T-cell (primary cell): Measurements from ENCODE around the gene MAML1. TPM values are rescaled to one million over a fixed set of nuclear protein-coding genes. Genes with fewer than 3 reads are reported as not detected.

ENCODE experiments used
- ATAC-seq, 4 experiments: fragments of 200-7000 bp in 3 of 4; fragments of 150-1000 bp in 1 of 4; cut with Tn5 transposase; replicated peaks in 1 of 4; 1 replicate in 3 of 4; 2 replicates in 1 of 4; pipeline ENCODE4 v1.10.0; 2021; ENCODE audit warnings: moderate library complexity in 3 of 4, mild to moderate bottlenecking in 2 of 4, moderate number of reproducible peaks in 1 of 4
- CTCF ChIA-PET, 2 donors: fragments of 300-600 bp; sonication (Branson Sonifier 250); formaldehyde crosslinking; loops; one replicate each; lab custom pipeline; 2022; ENCODE audit warnings: antibody characterized with exemption in 2 of 2; lab: Charles Lee
- POLR2A ChIA-PET, 2 donors: fragments of 300-600 bp; sonication (Branson Sonifier 250); formaldehyde crosslinking; loops; one replicate each; lab custom pipeline; 2022; ENCODE audit warnings: antibody characterized with exemption in 2 of 2; lab: Charles Lee
- DNase-seq, 35 experiments: peaks; one replicate each; pipeline versions ENCODE4 v3.0.0 to v3.0.0-alpha.2; 2013 to 2023
- H3K27ac ChIP-seq: one replicate; pipeline ENCODE4 v1.5.1; 2013; ENCODE audit warnings: low read length
- H3K27me3 ChIP-seq, 2 experiments: replicated peaks in 1 of 2; 1 replicate in 1 of 2; 2 replicates in 1 of 2; pipeline versions ENCODE4 v1.6.1 to v1.7.0; 2013; ENCODE audit warnings: low read length in 1 of 2, mixed read lengths in 1 of 2; ENCODE audit not compliant: control insufficient read depth in 2 of 2, insufficient read depth in 2 of 2; ENCODE audit errors: extremely low read depth in 1 of 2
- H3K36me3 ChIP-seq, 2 donors: 1 replicate in 1 of 2; 2 replicates in 1 of 2; pipeline versions ENCODE4 v1.6.1 to v1.7.0; 2013; ENCODE audit warnings: low read length in 1 of 2; ENCODE audit not compliant: control insufficient read depth in 2 of 2, insufficient read depth in 1 of 2; ENCODE audit errors: extremely low read depth in 1 of 2
- H3K4me1 ChIP-seq, 2 experiments: 1 replicate in 1 of 2; 2 replicates in 1 of 2; pipeline versions ENCODE4 v1.6.1 to v1.7.0; 2013; ENCODE audit warnings: low read length in 2 of 2, mixed read lengths in 1 of 2; ENCODE audit not compliant: insufficient read depth in 2 of 2, control insufficient read depth in 1 of 2; ENCODE audit errors: extremely low read depth in 1 of 2
- H3K4me3 ChIP-seq, 2 donors: 1 replicate in 1 of 2; 2 replicates in 1 of 2; pipeline versions ENCODE4 v1.5.1 to v1.7.0; 2013; ENCODE audit warnings: mild to moderate bottlenecking in 2 of 2, low read length in 1 of 2, moderate library complexity in 1 of 2; ENCODE audit not compliant: control insufficient read depth in 1 of 2; ENCODE audit errors: extremely low read depth in 1 of 2
- H3K9me3 ChIP-seq: 2 replicates; pipeline ENCODE4 v1.7.0; 2013
- H3K27ac Mint-ChIP-seq, 2 donors: one replicate each; pipeline ENCODE4 v1.8.0; 2020 to 2021; ENCODE audit warnings: mild to moderate bottlenecking in 2 of 2, mixed read lengths in 2 of 2
- H3K27me3 Mint-ChIP-seq, 2 donors: one replicate each; pipeline ENCODE4 v1.8.0; 2021 to 2022; ENCODE audit warnings: mixed read lengths in 2 of 2
- H3K36me3 Mint-ChIP-seq: one replicate; pipeline ENCODE4 v1.8.0; 2021; ENCODE audit warnings: mixed read lengths
- H3K4me1 Mint-ChIP-seq, 3 donors: one replicate each; pipeline ENCODE4 v1.8.0; 2020 to 2022; ENCODE audit warnings: mixed read lengths in 3 of 3, mild to moderate bottlenecking in 1 of 3
- H3K4me3 Mint-ChIP-seq, 3 donors: one replicate each; pipeline ENCODE4 v1.8.0; 2020 to 2022; ENCODE audit warnings: mild to moderate bottlenecking in 3 of 3, mixed read lengths in 3 of 3, moderate library complexity in 3 of 3
- H3K9me3 Mint-ChIP-seq, 3 donors: one replicate each; pipeline ENCODE4 v1.8.0; 2020 to 2022; ENCODE audit warnings: mixed read lengths in 3 of 3
- WGBS: methylation state at CpG from one replicate; pipeline ENCODE4 v1.1.5; 2013; ENCODE audit warnings: missing lambda C conversion rate; ENCODE audit not compliant: insufficient coverage; 5-methylcytosine and 5-hydroxymethylcytosine counted together
- total RNA-seq, 35 experiments: library from RNA in 6 of 35; stranded (reverse) in 6 of 35; fragments of 120-200 nt in 1 of 35; gene quantifications; one replicate each; pipeline versions ENCODE4 v1.2.1 to v1.2.4 and lab custom pipeline; 2013 to 2026

Gene MAML1
- total RNA-seq, 5 donors from 2014 or later (not counting 1 experiment from before 2014, with no cell fraction given) = 31.3 to 56.4 (median 50.6) TPM

DNA sequence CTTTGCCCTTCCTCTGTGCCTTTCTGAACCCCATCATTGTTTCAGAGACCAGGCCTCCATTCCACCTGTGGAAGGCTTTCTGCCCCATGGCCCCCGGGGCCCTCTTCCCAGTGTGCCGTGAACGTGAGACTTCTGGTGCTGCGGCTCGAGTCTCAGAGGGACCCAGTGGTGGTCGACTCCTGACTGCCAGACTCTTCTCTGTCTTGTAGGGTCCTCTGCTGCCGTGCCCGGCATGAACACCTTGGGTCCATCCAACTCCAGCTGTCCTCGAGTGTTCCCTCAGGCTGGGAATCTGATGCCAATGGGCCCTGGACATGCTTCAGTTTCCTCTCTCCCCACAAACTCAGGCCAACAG is 41.0 kb downstream of the MAML1 start:
- Histone ChIP-seq H3K9me3 (no peaks in the 10 kb centered on the region), H3K36me3 (peaks cover 30 to 89% of the 10 kb centered on the region in 2 donors), H3K27me3 (no peaks in the 10 kb centered on the region), H3K4me3 (no peak overlapping the region), H3K4me1 (no peaks in the 10 kb centered on the region), H3K27ac (no peak overlapping the region)
- Mint-ChIP-seq H3K36me3 (peaks cover 69% of the 10 kb centered on the region), H3K4me3 (no peak overlapping the region), H3K4me1 (no peaks in the 10 kb centered on the region), H3K27ac (no peak overlapping the region), H3K27me3 (no peaks in the 10 kb centered on the region), H3K9me3 (no peaks in the 10 kb centered on the region)
- 96% methylated on average over 9 of the region's 9 CpGs for WGBS
- ChIA-PET POLR2A (no interaction called here), CTCF (no interaction called here)
- ATAC-seq = no peak
- DNase-seq = no peak

DNA sequence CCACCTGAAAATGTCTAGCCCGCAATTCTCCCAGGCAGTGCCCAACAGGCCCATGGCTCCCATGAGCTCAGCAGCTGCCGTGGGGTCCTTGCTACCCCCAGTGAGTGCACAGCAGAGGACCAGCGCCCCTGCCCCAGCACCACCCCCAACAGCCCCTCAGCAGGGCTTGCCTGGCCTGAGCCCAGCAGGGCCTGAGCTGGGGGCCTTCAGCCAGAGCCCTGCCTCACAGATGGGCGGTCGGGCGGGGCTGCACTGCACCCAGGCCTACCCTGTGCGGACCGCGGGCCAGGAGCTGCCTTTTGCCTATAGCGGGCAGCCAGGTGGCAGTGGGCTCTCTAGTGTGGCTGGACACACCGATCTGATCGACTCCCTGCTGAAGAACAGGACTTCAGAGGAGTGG is 41.8 kb downstream of the MAML1 start:
- no peaks in the 10 kb centered on the region for H3K27me3 ChIP-seq
- POLR2A ChIA-PET = no interaction called here
- Mint-ChIP-seq H3K9me3 (no peaks in the 10 kb centered on the region), H3K4me1 (no peaks in the 10 kb centered on the region), H3K4me3 (no peak overlapping the region), H3K27ac (no peak overlapping the region), H3K27me3 (no peaks in the 10 kb centered on the region), H3K36me3 (peaks cover 67% of the 10 kb centered on the region)
- no peak for DNase-seq
- over 99% methylated on average over 10 of the region's 12 CpGs for WGBS
- ATAC-seq = no peak
- peaks cover 30 to 83% of the 10 kb centered on the region in 2 donors for H3K36me3 ChIP-seq
- no peak overlapping the region for H3K4me3 ChIP-seq
- no peak overlapping the region for H3K27ac ChIP-seq
- CTCF ChIA-PET = interaction anchor here in 1 of 2 donors (0.5 kb wide), 1 partner anchor 81 kb away, joined by 3 read pairs; no protein-coding TSS in a partner anchor
- H3K9me3 ChIP-seq = no peaks in the 10 kb centered on the region
- no peaks in the 10 kb centered on the region for H3K4me1 ChIP-seq

- Mint-ChIP-seq H3K9me3 (no peaks in the 10 kb centered on the region), H3K27ac (no peak overlapping the region), H3K4me1 (no peaks in the 10 kb centered on the region), H3K36me3 (peaks cover 57% of the 10 kb centered on the region), H3K4me3 (no peak overlapping the region), H3K27me3 (no peaks in the 10 kb centered on the region)
- H3K4me3 ChIP-seq = no peak overlapping the region
- H3K27ac ChIP-seq = no peak overlapping the region
- ATAC-seq (no peak), DNase-seq (no peak)
- H3K27me3 ChIP-seq = no peaks in the 10 kb centered on the region
- ChIA-PET POLR2A (no interaction called here), CTCF (interaction anchor here in 1 of 2 donors (0.6 to 1.6 kb wide), 2 partner anchors 14 to 114 kb away, joined by 3 to 4 read pairs; no protein-coding TSS in a partner anchor)
- H3K4me1 ChIP-seq = no peaks in the 10 kb centered on the region
- H3K36me3 ChIP-seq = peaks cover 30 to 71% of the 10 kb centered on the region in 2 donors
- no peaks in the 10 kb centered on the region for H3K9me3 ChIP-seq
- WGBS = 99% methylated on average over 8 of the region's 11 CpGs
Measured at GRCh38 chr5:179776411-179776938, 43.9 kb downstream of the MAML1 start.

DNA sequence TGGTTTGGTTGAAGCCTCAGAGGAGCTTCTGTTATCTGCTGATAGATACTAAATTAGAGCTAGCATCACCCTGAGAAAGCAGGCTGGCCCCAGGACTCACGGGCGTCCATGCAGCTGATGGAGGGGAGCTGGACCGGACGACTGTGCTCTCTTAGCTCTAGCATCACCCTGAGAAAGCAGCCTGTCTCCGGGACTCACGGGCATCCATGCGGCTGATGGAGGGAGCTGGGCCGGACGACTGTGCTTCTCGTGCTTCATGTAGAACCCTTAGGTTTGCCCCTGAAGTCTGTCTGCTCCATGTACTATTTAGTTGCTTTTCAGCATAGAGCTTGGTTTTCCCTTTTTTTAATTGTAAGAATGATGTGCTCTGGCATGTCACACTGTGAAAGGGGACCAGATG is 44.8 kb downstream of the MAML1 start:
- no peak overlapping the region for H3K4me3 Mint-ChIP-seq
- no peak for ATAC-seq
- DNase-seq = no peak
- Histone ChIP-seq H3K4me1 (no peaks in the 10 kb centered on the region), H3K27me3 (no peaks in the 10 kb centered on the region), H3K36me3 (peaks cover 24 to 61% of the 10 kb centered on the region in 2 donors), H3K9me3 (no peaks in the 10 kb centered on the region), H3K27ac (no peak overlapping the region), H3K4me3 (no peak overlapping the region)
- WGBS = 99% methylated on average over 10 of the region's 10 CpGs
- no peak overlapping the region for H3K27ac Mint-ChIP-seq
- POLR2A ChIA-PET = interaction anchor here in 1 of 2 donors (0.5 kb wide), 1 partner anchor 42 kb away, joined by 10 read pairs; no protein-coding TSS in a partner anchor
- no peaks in the 10 kb centered on the region for H3K27me3 Mint-ChIP-seq
- H3K4me1 Mint-ChIP-seq = no peaks in the 10 kb centered on the region
- CTCF ChIA-PET = interaction anchor here in 1 of 2 donors (1.6 kb wide), 1 partner anchor 15 kb away, joined by 4 read pairs; no protein-coding TSS in a partner anchor
- peaks cover 52% of the 10 kb centered on the region for H3K36me3 Mint-ChIP-seq
- H3K9me3 Mint-ChIP-seq = no peaks in the 10 kb centered on the region

DNA sequence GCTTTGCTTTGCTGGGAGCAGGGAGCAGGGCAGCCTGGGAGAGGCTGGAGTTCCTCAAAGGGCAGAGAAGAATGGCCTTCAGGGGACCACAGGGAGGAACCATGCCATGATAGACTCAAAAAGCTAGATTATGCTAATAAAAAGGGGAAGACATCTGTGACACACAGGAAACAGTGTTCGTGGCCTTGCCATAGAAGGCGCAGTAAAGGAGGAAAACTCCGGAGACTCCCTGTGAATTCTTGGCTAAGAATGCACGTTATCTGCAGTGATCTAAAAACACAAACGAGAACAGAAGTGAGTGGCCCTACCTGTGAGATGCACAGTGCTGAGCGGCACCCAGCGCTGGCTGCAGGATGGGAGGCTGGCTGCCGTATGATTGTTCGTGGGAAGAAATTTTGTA is 45.3 kb downstream of the MAML1 start:
- H3K4me1 ChIP-seq = no peaks in the 10 kb centered on the region
- no peak overlapping the region for H3K27ac Mint-ChIP-seq
- no peak overlapping the region for H3K27ac ChIP-seq
- H3K27me3 Mint-ChIP-seq = no peaks in the 10 kb centered on the region
- peaks cover 49% of the 10 kb centered on the region for H3K36me3 Mint-ChIP-seq
- peaks cover 22 to 57% of the 10 kb centered on the region in 2 donors for H3K36me3 ChIP-seq
- no peak for DNase-seq
- no peak overlapping the region for H3K4me3 ChIP-seq
- H3K9me3 ChIP-seq = no peaks in the 10 kb centered on the region
- no peaks in the 10 kb centered on the region for H3K27me3 ChIP-seq
- H3K4me3 Mint-ChIP-seq = no peak overlapping the region
- ChIA-PET POLR2A (interaction anchor here in 1 of 2 donors (0.5 kb wide), 1 partner anchor 41 kb away, joined by 10 read pairs; no protein-coding TSS in a partner anchor), CTCF (interaction anchor here in 1 of 2 donors (1.6 kb wide), 1 partner anchor 15 kb away, joined by 4 read pairs; no protein-coding TSS in a partner anchor)
- no peaks in the 10 kb centered on the region for H3K4me1 Mint-ChIP-seq
- WGBS = 85% methylated on average over 9 of the region's 9 CpGs
- no peak for ATAC-seq
- H3K9me3 Mint-ChIP-seq = no peaks in the 10 kb centered on the region

- ChIA-PET CTCF (no interaction called here), POLR2A (no interaction called here)
- no peaks in the 10 kb centered on the region for H3K9me3 ChIP-seq
- no peaks in the 10 kb centered on the region for H3K27me3 ChIP-seq
- Mint-ChIP-seq H3K27me3 (no peaks in the 10 kb centered on the region), H3K4me1 (no peaks in the 10 kb centered on the region), H3K36me3 (peaks cover 42% of the 10 kb centered on the region), H3K9me3 (no peaks in the 10 kb centered on the region), H3K4me3 (no peak overlapping the region), H3K27ac (no peak overlapping the region)
- WGBS = 100% methylated on average over 4 of the region's 5 CpGs
- no peak overlapping the region for H3K27ac ChIP-seq
- no peak overlapping the region for H3K4me3 ChIP-seq
- no peak for ATAC-seq
- DNase-seq = no peak
- H3K4me1 ChIP-seq = no peaks in the 10 kb centered on the region
- peaks cover 16 to 50% of the 10 kb centered on the region in 2 donors for H3K36me3 ChIP-seq
Measured at GRCh38 chr5:179778591-179778990, 46.0 kb downstream of the MAML1 start.
